ENCODE data around the gene GPATCH1. TPM values are rescaled to one million over a fixed set of nuclear protein-coding genes. Genes with fewer than 3 reads are reported as not detected.
A peak's percentile ranks its signal among the peaks of the same experiment; 100 is the strongest.
"Not testable (repeated sequence)": the region's sequence is repeated elsewhere in the genome, so short reads cannot be mapped to it uniquely, and the experiment has no call there.

GPATCH1 gene
- 11.1 and 13.5 TPM in 2 replicates for total RNA-seq

DNA sequence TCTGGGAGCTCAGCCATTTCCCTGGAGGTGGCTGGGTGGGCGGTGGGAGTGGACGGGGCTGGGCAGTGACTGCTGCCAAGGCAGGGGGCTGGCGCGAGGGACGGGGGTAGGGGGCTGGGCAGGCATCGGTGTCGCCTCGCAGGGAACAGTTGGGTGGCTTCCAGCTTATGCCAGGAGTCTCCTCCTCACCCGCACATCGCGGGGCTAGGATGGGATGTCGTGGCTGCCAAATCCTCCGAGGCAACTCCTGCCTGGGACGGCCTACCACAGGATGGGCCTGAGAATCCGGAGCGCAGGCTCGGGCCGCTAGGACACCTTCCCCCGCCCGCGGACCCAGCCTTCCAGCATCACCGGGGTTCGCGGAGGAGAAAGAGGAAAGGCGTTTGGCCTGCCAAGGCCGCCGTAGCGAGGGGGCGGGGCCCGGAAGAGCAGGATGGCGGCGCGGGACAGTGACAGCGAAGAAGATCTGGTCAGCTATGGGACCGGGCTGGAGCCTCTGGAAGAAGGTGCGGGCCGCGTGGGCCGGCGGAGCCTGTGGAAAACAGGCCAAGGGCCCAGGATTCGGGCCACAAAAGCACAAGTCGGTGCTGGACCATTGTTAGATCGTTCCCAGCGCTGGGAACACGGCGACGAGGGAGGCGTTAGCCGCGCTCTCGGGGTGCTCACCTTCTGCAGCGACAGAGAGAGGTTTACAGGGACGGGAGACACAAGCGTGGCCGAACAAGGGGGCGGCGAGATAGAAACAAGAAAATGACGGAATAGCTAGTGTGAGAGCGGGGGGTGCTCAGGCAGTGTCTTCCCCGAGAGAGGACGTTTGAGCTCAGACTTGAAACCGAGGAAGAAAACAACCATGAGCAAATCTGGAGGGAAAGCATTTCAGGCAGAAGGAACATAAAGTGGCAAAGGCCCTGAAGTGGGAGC, at the start of gene GPATCH1:
Gene GPATCH1, plus strand, starts transcription at position 421 of the 921 bp plus-strand sequence. Its CDS starts 13 bp downstream, at position 434.
- H3K9me3 Mint-ChIP-seq, result no peaks in the 10 kb centered on the region
- DNase-seq (ENCODE audit: low spot score), result peak; percentile 85
- peaks cover 5% of the 10 kb centered on the region for H3K36me3 Mint-ChIP-seq (ENCODE audit: low read depth)
- peak within 1 kb of the TSS; percentile 90 for H3K27ac Mint-ChIP-seq
- H3K4me1 Mint-ChIP-seq (ENCODE audit: low read depth), result peaks cover 31% of the 10 kb centered on the region
- intact Hi-C loops (cut with micrococcal nuclease), result loop anchor here (1.0 to 2.0 kb wide), 6 partner anchors 17 to 500 kb away; partner anchors contain the start of genes ANKRD27, FAAP24, NUDT19 and PDCD5
- no peaks in the 10 kb centered on the region for H3K27me3 Mint-ChIP-seq (ENCODE audit: insufficient read depth)
- H3K4me3 Mint-ChIP-seq, result peak within 1 kb of the TSS; percentile 98

DNA sequence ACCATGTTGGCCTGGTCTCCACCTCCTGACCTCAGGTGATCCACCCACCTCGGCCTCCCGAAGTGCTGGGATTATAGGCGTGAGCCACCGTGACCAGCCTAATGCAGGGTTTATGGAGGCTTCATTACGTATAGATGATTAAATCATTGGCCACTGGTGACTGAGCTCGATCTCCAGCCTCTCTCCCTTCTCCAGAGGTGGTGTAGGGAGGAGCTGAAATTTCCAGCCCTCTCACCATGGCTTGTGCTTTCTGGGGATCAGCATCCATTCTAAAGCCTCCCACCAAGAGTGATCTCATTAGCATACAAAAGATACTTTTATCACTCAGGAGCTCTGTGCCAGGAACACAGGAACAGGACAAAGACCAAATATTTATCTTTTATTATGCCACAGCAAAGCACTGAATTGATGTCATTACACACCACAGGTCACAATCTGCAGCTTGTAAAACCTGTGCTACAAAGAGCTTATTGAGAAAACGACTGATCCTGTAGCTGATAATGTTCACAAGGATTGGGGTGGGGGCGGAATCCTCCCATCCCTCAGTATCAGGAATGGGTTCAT, 48.7 kb upstream of the GPATCH1 start:
- no peak overlapping the region for H3K27ac Mint-ChIP-seq
- DNase-seq (ENCODE audit: low spot score), result no peak
- no peak overlapping the region for H3K4me3 Mint-ChIP-seq
- H3K4me1 Mint-ChIP-seq (ENCODE audit: low read depth), result peaks cover 4% of the 10 kb centered on the region
- no peaks in the 10 kb centered on the region for H3K27me3 Mint-ChIP-seq (ENCODE audit: insufficient read depth)
- H3K9me3 Mint-ChIP-seq, result peaks cover 4% of the 10 kb centered on the region
- intact Hi-C loops (cut with micrococcal nuclease), result no loop called here
- H3K36me3 Mint-ChIP-seq (ENCODE audit: low read depth), result no peaks in the 10 kb centered on the region

- Mint-ChIP-seq H3K27me3 (ENCODE audit: insufficient read depth) (no peaks in the 10 kb centered on the region), H3K36me3 (ENCODE audit: low read depth) (no peaks in the 10 kb centered on the region), H3K9me3 (no peaks in the 10 kb centered on the region), H3K27ac (no peak overlapping the region), H3K4me1 (ENCODE audit: low read depth) (peaks cover 13% of the 10 kb centered on the region), H3K4me3 (no peak overlapping the region)
- intact Hi-C loops (cut with micrococcal nuclease), result no loop called here
- DNase-seq (ENCODE audit: low spot score), result no peak
These were observed 45.5 kb upstream of the GPATCH1 start for GRCh38 chr19:33035461-33035860.

- peaks cover 13% of the 10 kb centered on the region for H3K4me1 Mint-ChIP-seq (ENCODE audit: low read depth)
- DNase-seq (ENCODE audit: low spot score); H3K4me3 Mint-ChIP-seq; H3K27ac Mint-ChIP-seq; H3K36me3 Mint-ChIP-seq (ENCODE audit: low read depth); intact Hi-C loops (cut with micrococcal nuclease); H3K27me3 Mint-ChIP-seq (ENCODE audit: insufficient read depth); H3K9me3 Mint-ChIP-seq: not testable (repeated sequence)
These were observed 44.4 kb upstream of the GPATCH1 start for GRCh38 chr19:33036370-33037167.

GRCh38 chr19:33037168-33038025, 43.6 kb upstream of the GPATCH1 start:
- H3K27me3 Mint-ChIP-seq (ENCODE audit: insufficient read depth); DNase-seq (ENCODE audit: low spot score); H3K36me3 Mint-ChIP-seq (ENCODE audit: low read depth); intact Hi-C loops (cut with micrococcal nuclease); H3K9me3 Mint-ChIP-seq: not testable (repeated sequence)
- H3K4me3 Mint-ChIP-seq, result peak overlapping the region; percentile 56
- peak overlapping the region; percentile 90 for H3K27ac Mint-ChIP-seq
- peaks cover 13% of the 10 kb centered on the region for H3K4me1 Mint-ChIP-seq (ENCODE audit: low read depth)

- no peaks in the 10 kb centered on the region for H3K36me3 Mint-ChIP-seq (ENCODE audit: low read depth)
- H3K27me3 Mint-ChIP-seq (ENCODE audit: insufficient read depth), result no peaks in the 10 kb centered on the region
- no peak overlapping the region for H3K4me3 Mint-ChIP-seq
- DNase-seq (ENCODE audit: low spot score), result no peak
- intact Hi-C loops (cut with micrococcal nuclease), result no loop called here
- peaks cover 13% of the 10 kb centered on the region for H3K4me1 Mint-ChIP-seq (ENCODE audit: low read depth)
- H3K9me3 Mint-ChIP-seq, result no peaks in the 10 kb centered on the region
- no peak overlapping the region for H3K27ac Mint-ChIP-seq
These were observed 41.8 kb upstream of the GPATCH1 start for GRCh38 chr19:33039108-33039599.

- H3K36me3 Mint-ChIP-seq (ENCODE audit: low read depth), result no peaks in the 10 kb centered on the region
- no peaks in the 10 kb centered on the region for H3K27me3 Mint-ChIP-seq (ENCODE audit: insufficient read depth)
- intact Hi-C loops (cut with micrococcal nuclease), result no loop called here
- no peak overlapping the region for H3K27ac Mint-ChIP-seq
- H3K4me3 Mint-ChIP-seq, result no peak overlapping the region
- peaks cover 13% of the 10 kb centered on the region for H3K4me1 Mint-ChIP-seq (ENCODE audit: low read depth)
- H3K9me3 Mint-ChIP-seq, result no peaks in the 10 kb centered on the region
- DNase-seq (ENCODE audit: low spot score), result no peak
These were observed 41.2 kb upstream of the GPATCH1 start for GRCh38 chr19:33039815-33040214.

GRCh38 chr19:33040994-33041827, 39.8 kb upstream of the GPATCH1 start:
- Mint-ChIP-seq H3K4me1 (ENCODE audit: low read depth) (peaks cover 13% of the 10 kb centered on the region), H3K9me3 (no peaks in the 10 kb centered on the region), H3K36me3 (ENCODE audit: low read depth) (no peaks in the 10 kb centered on the region), H3K27ac (no peak overlapping the region), H3K27me3 (ENCODE audit: insufficient read depth) (no peaks in the 10 kb centered on the region), H3K4me3 (no peak overlapping the region)
- no peak for DNase-seq (ENCODE audit: low spot score)
- intact Hi-C loops (cut with micrococcal nuclease), result no loop called here

DNA sequence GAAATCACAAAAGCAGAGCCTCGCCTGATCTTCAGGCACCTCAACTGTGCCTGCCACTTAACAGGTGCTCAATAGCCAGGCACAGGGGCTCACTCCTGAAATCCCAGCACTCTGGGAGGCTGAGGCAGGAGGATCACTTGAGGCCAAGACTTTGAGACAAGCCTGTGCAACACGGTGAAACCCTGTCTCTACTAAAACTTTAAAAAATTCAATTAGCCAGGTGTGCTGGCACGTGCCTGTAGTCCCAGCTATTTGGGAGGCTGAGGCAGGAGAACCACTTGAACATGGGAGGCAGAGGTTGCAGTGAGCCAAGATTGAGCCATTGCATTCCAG, 39.2 kb upstream of the GPATCH1 start:
- H3K27me3 Mint-ChIP-seq (ENCODE audit: insufficient read depth); H3K36me3 Mint-ChIP-seq (ENCODE audit: low read depth); DNase-seq (ENCODE audit: low spot score); H3K4me3 Mint-ChIP-seq; intact Hi-C loops (cut with micrococcal nuclease); H3K9me3 Mint-ChIP-seq; H3K27ac Mint-ChIP-seq: not testable (repeated sequence)
- H3K4me1 Mint-ChIP-seq (ENCODE audit: low read depth), result peaks cover 13% of the 10 kb centered on the region

- Mint-ChIP-seq H3K27ac (no peak overlapping the region), H3K27me3 (ENCODE audit: insufficient read depth) (no peaks in the 10 kb centered on the region), H3K4me3 (no peak overlapping the region), H3K4me1 (ENCODE audit: low read depth) (no peaks in the 10 kb centered on the region), H3K9me3 (no peaks in the 10 kb centered on the region), H3K36me3 (ENCODE audit: low read depth) (no peaks in the 10 kb centered on the region)
- intact Hi-C loops (cut with micrococcal nuclease), result no loop called here
- DNase-seq (ENCODE audit: low spot score), result no peak
These were observed 33.6 kb upstream of the GPATCH1 start for GRCh38 chr19:33047422-33047821.

GRCh38 chr19:33048806-33049676, 31.9 kb upstream of the GPATCH1 start:
- no peaks in the 10 kb centered on the region for H3K9me3 Mint-ChIP-seq
- no peaks in the 10 kb centered on the region for H3K36me3 Mint-ChIP-seq (ENCODE audit: low read depth)
- intact Hi-C loops (cut with micrococcal nuclease), result no loop called here
- H3K4me3 Mint-ChIP-seq, result no peak overlapping the region
- H3K27ac Mint-ChIP-seq, result no peak overlapping the region
- no peaks in the 10 kb centered on the region for H3K4me1 Mint-ChIP-seq (ENCODE audit: low read depth)
- DNase-seq (ENCODE audit: low spot score), result no peak
- H3K27me3 Mint-ChIP-seq (ENCODE audit: insufficient read depth), result no peaks in the 10 kb centered on the region
